HepG2 (cell line): ENCODE measurements around the gene LILRB2. TPM values are rescaled to one million over a fixed set of nuclear protein-coding genes. Genes with fewer than 3 reads are reported as not detected.

Source experiments
- ATM ChIP-seq: fragments of 450-650 bp; IDR thresholded peaks from 2 replicates; pipeline ENCODE4 v1.7.1; 2017; ENCODE audit warnings: mild to moderate bottlenecking, borderline replicate concordance
- CEBPZ ChIP-seq: IDR thresholded peaks from 2 replicates; pipeline ENCODE4 v1.6.1; 2012; ENCODE audit warnings: low read length, improper control_type of control experiment
- CENPX ChIP-seq: sonication (generic); formaldehyde crosslinking; IDR thresholded peaks from 2 replicates; pipeline ENCODE4 v1.9.0; 2021; ENCODE audit warnings: mild to moderate bottlenecking, missing genetic modification reagents, moderate library complexity
- HES4 ChIP-seq: sonication (generic); formaldehyde crosslinking; IDR thresholded peaks from 2 replicates; pipeline ENCODE4 v1.9.0; 2021; ENCODE audit warnings: mild to moderate bottlenecking, missing genetic modification reagents, borderline replicate concordance
- HHEX ChIP-seq: IDR thresholded peaks from 2 replicates; pipeline ENCODE4 v1.6.1; 2016; ENCODE audit warnings: control low read depth
- IRF2 ChIP-seq: IDR thresholded peaks from 2 replicates; pipeline ENCODE4 v1.6.1; 2018; ENCODE audit warnings: missing genetic modification reagents, missing compliant biosample characterization
- IRX3 ChIP-seq: sonication (generic); formaldehyde crosslinking; IDR thresholded peaks from 2 replicates; pipeline ENCODE4 v1.8.1; 2023; ENCODE audit warnings: mild to moderate bottlenecking, low read depth, missing genetic modification reagents, borderline replicate concordance
- KMT2B ChIP-seq: IDR thresholded peaks from 2 replicates; pipeline ENCODE4 v1.6.1; 2016; ENCODE audit warnings: missing genetic modification reagents, missing compliant biosample characterization
- MEF2D ChIP-seq: sonication (generic); formaldehyde crosslinking; IDR thresholded peaks from 2 replicates; pipeline ENCODE4 v1.5.1; 2020; ENCODE audit warnings: mild to moderate bottlenecking, missing genetic modification reagents
- MEIS1 ChIP-seq: sonication (generic); formaldehyde crosslinking; IDR thresholded peaks from 2 replicates; pipeline ENCODE4 v1.9.0; 2021; ENCODE audit warnings: mild to moderate bottlenecking, missing genetic modification reagents, moderate library complexity, borderline replicate concordance
- SCMH1 ChIP-seq: sonication (generic); formaldehyde crosslinking; IDR thresholded peaks from 2 replicates; pipeline ENCODE4 v1.9.0; 2021; ENCODE audit warnings: missing genetic modification reagents, mild to moderate bottlenecking, borderline replicate concordance
- SYNCRIP ChIP-seq: fragments of 200-400 bp; formaldehyde crosslinking; IDR thresholded peaks from 2 replicates; pipeline ENCODE4 v1.6.1; 2018; ENCODE audit warnings: mild to moderate bottlenecking, low read depth, low read length; ENCODE audit not compliant: insufficient read depth
- ZBTB20 ChIP-seq: sonication (generic); formaldehyde crosslinking; IDR thresholded peaks from 2 replicates; pipeline ENCODE4 v1.8.1; 2023; ENCODE audit warnings: missing genetic modification reagents, low read depth, mild to moderate bottlenecking, borderline replicate concordance
- ZNF331 ChIP-seq: sonication (generic); formaldehyde crosslinking; IDR thresholded peaks from 2 replicates; pipeline ENCODE4 v1.4.0; 2020; ENCODE audit warnings: missing genetic modification reagents
- ZNF501 ChIP-seq: sonication (generic); formaldehyde crosslinking; IDR thresholded peaks from 2 replicates; pipeline ENCODE4 v1.5.1; 2020; ENCODE audit warnings: mild to moderate bottlenecking, moderate library complexity, missing genetic modification reagents
- ZNF577 ChIP-seq: sonication (generic); formaldehyde crosslinking; IDR thresholded peaks from 2 replicates; pipeline ENCODE4 v1.4.0; 2020; ENCODE audit warnings: mild to moderate bottlenecking, low read depth, missing genetic modification reagents, borderline replicate concordance
- ZNF607 ChIP-seq: sonication (generic); formaldehyde crosslinking; IDR thresholded peaks from 2 replicates; pipeline ENCODE4 v1.5.1; 2020; ENCODE audit warnings: missing genetic modification reagents, mild to moderate bottlenecking, borderline replicate concordance
- polyA plus RNA-seq, 8 experiments: library from polyadenylated mRNA; depleted of rRNA in 3 of 8; stranded (reverse) in 7 of 8; unstranded in 1 of 8; fragments of >200 nt; fragmentation: Illumina TruSeq in 4 of 8; extraction: Trizol in 4 of 8; gene quantifications; 2 replicates each; pipeline versions ENCODE4 v1.2.1 to v1.2.3, GENCODE V29; 2011 to 2016; ENCODE audit warnings: low read depth in 4 of 8, missing spikeins in 1 of 8, mixed read lengths in 1 of 8; ENCODE audit not compliant: insufficient read depth in 1 of 8
- total RNA-seq, 5 experiments: library from RNA; depleted of rRNA; stranded (reverse); fragments of >200 nt; fragmentation: Illumina TruSeq; extraction: Trizol; gene quantifications; 2 replicates each; pipeline ENCODE4 v1.2.3, GENCODE V29; 2016; ENCODE audit warnings: low read depth in 1 of 5
- TF ChIP-seq, protein P1 (sequence below): sonication (generic); formaldehyde crosslinking; IDR thresholded peaks from 2 replicates; pipeline ENCODE4 v1.5.1; 2020; ENCODE audit warnings: missing genetic modification reagents, mild to moderate bottlenecking, borderline replicate concordance
- TF ChIP-seq, protein P2 (sequence below): sonication (generic); formaldehyde crosslinking; conservative IDR thresholded peaks from 2 replicates; pipeline ENCODE4 v1.4.0; 2020; ENCODE audit warnings: missing genetic modification reagents
- TF ChIP-seq, protein P3 (sequence below): sonication (generic); formaldehyde crosslinking; IDR thresholded peaks from 2 replicates; pipeline ENCODE4; 2020; ENCODE audit warnings: missing genetic modification reagents, mild to moderate bottlenecking, borderline replicate concordance

The LILRB2 gene
- total and polyA plus RNA-seq, 2 of the 13 experiments (the other 11 are each of a cell fraction or from before 2014, with no cell fraction given) = not detected

DNA sequence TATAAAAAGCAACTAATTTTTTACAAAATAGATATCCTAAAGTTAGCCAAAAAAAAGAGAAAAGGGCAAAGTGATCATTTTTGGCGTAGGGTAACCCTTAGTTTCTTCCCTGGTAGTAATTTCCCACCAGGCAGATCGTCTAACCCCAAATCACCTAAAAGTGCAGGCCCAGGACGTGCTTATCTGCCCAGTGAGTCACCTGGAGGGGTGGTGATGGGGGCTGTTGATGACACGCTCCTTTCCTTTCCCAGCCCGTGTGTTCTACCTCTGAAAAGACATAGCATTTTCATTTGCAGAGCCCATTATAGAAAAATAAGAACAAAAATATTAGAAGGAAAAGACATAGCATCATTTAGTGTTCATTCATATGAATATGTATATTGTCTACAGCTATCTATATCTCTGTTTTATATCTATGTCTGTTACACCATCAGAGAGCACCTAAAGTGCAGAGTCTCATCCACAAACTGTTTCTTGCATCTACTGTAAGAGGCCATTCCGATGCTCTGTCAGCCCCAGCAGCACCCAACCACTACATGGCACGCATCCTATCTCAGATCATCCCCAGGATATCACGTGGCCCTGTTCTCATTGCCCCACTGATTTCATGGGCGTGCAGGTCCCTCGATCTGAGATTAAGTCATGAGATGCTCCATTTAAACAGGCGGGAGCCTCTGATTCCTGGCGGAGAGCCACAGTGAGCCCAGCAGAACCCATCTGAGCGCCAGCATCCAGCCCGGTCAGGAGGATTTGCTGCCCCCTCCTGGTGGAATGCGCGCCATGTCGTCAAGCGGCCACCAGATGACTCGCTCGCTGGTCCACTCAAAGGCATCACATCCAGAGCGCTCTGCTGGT lies 49.6 kb downstream of the LILRB2 start (continued):
- TF ChIP-seq, protein P1, sequence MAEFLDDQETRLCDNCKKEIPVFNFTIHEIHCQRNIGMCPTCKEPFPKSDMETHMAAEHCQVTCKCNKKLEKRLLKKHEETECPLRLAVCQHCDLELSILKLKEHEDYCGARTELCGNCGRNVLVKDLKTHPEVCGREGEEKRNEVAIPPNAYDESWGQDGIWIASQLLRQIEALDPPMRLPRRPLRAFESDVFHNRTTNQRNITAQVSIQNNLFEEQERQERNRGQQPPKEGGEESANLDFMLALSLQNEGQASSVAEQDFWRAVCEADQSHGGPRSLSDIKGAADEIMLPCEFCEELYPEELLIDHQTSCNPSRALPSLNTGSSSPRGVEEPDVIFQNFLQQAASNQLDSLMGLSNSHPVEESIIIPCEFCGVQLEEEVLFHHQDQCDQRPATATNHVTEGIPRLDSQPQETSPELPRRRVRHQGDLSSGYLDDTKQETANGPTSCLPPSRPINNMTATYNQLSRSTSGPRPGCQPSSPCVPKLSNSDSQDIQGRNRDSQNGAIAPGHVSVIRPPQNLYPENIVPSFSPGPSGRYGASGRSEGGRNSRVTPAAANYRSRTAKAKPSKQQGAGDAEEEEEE (CRISPR knock-in tag) = peak; percentile 51; the same call in 1 of the 2 replicates
- no peak for TF ChIP-seq IRX3 (CRISPR knock-in tag)
- TF ChIP-seq, protein P2, sequence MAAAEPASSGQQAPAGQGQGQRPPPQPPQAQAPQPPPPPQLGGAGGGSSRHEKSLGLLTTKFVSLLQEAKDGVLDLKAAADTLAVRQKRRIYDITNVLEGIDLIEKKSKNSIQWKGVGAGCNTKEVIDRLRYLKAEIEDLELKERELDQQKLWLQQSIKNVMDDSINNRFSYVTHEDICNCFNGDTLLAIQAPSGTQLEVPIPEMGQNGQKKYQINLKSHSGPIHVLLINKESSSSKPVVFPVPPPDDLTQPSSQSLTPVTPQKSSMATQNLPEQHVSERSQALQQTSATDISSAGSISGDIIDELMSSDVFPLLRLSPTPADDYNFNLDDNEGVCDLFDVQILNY (CRISPR knock-in tag) = no peak
- TF ChIP-seq SCMH1 (CRISPR knock-in tag) = no peak
- TF ChIP-seq MEIS1 (CRISPR knock-in tag) = no peak
- peak; percentile 60; the same call in 1 of the 2 replicates for TF ChIP-seq IRF2
- TF ChIP-seq MEF2D (CRISPR knock-in tag) = peak; percentile 46; the same call in 1 of the 2 replicates
- peak; percentile 56; the same call in 1 of the 2 replicates for TF ChIP-seq ZNF501 (CRISPR knock-in tag)
- TF ChIP-seq ATM = no peak
- no peak for TF ChIP-seq SYNCRIP
- TF ChIP-seq ZNF607 (CRISPR knock-in tag) = no peak
- TF ChIP-seq HHEX (CRISPR knock-in tag) = no peak
- no peak for TF ChIP-seq CENPX (CRISPR knock-in tag)
- TF ChIP-seq ZNF331 = peak; percentile 77; the same call in 1 of the 2 replicates
- TF ChIP-seq, protein P3, sequence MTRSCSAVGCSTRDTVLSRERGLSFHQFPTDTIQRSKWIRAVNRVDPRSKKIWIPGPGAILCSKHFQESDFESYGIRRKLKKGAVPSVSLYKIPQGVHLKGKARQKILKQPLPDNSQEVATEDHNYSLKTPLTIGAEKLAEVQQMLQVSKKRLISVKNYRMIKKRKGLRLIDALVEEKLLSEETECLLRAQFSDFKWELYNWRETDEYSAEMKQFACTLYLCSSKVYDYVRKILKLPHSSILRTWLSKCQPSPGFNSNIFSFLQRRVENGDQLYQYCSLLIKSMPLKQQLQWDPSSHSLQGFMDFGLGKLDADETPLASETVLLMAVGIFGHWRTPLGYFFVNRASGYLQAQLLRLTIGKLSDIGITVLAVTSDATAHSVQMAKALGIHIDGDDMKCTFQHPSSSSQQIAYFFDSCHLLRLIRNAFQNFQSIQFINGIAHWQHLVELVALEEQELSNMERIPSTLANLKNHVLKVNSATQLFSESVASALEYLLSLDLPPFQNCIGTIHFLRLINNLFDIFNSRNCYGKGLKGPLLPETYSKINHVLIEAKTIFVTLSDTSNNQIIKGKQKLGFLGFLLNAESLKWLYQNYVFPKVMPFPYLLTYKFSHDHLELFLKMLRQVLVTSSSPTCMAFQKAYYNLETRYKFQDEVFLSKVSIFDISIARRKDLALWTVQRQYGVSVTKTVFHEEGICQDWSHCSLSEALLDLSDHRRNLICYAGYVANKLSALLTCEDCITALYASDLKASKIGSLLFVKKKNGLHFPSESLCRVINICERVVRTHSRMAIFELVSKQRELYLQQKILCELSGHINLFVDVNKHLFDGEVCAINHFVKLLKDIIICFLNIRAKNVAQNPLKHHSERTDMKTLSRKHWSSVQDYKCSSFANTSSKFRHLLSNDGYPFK = no peak
- no peak for TF ChIP-seq KMT2B (CRISPR knock-in tag)
- TF ChIP-seq ZNF577 (CRISPR knock-in tag) = no peak
- TF ChIP-seq CEBPZ = no peak
- no peak for TF ChIP-seq HES4
- no peak for TF ChIP-seq ZBTB20
